RPMI8226 (cell line): ENCODE data around the gene TBL1X.

ENCODE experiments used
- DNase-seq: peaks from one replicate; pipeline ENCODE4 v3.0.0-alpha.2; 2015

TBL1X gene

DNA sequence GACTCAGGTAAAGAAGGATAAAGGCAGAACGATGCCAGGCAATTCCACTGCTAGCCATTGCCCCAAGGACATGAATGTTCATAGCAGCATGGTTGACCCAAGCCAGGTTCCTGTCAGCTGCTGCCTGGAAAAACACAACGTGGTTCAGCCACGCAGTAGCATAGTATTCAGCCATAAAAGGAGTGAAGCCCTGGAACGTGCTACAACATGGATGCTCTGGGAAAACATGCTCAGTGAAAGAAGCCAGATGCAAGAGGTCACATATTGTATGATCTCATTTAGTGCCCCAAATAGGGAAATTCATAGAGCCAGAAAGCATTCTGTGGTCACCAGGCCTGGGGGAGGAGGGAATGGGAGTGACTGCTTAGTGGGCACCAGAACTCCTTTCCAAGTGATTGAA, 170.9 kb downstream of the TBL1X start:
- no peak for DNase-seq

DNA sequence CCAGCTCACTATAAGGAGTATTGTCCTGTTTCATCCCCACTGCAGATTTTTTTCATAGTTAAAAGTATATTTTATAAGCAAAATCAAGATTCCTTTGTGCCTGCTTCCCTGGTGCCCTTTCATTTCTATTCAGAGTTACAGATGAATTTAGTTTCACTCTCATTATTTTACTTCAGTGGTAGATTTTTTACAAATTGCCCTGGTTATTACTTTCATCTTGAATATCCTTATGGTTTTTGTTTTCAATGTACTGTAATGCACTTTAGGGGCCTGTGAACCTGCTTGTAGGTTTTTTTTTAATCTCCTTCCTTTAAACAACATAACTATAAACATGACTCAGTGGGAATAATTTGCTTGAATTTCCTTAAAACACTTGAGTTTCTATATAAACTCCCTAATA, 174.0 kb downstream of the TBL1X start:
- DNase-seq = no peak

DNA sequence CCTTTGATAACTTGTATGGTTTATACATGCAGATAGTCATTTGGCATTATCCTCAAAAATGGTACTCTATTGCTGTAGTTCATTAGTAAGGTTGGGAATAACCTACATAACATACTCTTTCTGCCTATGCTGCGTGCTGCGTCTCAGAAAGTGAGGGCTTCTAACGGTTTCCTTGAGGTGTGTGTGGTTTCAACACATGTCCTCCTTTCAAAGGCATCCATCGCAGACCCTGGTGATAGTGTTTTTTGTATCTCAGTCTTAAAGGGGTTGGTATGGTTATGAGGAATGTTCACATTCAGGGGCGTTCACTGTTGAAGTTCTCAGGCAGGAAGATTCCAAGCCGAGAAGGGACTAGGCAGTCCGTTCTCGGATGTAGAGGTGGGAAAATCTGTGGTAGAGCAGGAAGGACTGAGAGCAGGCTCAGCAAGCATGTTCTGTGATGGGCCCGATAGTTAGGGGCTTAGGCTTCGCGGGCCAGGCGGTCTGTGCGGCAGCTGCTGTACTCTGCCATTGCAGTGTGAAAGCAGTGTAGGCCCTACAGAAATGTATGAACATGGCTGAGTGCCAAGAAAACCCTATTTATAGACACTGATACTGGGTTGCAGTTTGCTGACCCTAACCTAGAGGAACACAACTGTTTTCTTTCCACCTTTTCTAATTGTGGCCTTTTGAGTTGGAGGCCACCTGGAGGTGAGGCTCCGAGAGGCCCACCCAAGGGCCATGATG, 177.6 kb downstream of the TBL1X start:
- DNase-seq = peak; percentile 18

DNA sequence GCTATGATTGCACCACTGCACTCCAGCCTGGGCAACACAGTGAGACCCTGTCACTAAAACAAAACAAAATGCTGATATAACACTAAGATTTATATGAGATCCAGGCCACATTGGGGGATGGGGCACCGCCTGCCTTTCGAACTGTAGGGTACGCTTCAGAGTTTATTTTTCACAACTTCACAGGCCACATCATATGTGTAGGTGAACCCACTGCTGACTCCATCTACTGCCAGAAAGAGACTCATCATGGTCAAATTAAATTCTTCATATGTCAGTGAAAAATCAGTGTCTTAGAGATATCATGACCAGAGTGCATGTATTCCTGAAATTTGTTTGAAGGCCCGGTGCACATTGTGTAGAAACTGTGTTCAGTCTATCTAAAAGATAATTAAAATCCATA, 178.9 kb downstream of the TBL1X start:
- no peak for DNase-seq

DNA sequence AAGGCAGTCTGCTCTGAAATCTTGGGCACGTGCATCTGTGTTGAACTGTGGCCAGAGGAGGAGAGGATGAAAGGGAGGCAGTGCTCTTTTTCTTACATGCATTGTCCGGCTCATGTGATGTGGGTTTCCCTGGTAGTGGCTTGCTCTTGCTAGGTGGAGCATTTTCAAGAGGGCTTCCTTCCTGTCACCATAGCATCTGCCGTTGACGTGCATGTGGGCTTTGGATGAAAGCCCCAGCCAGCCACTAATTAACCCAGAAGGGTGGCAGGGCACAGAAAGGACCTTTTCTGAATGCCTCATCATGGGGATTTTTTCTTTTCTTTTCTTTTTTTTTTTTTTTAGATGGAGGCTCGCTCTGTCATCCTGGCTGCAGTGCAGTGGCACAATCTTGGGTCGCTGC, 179.5 kb downstream of the TBL1X start:
- no peak for DNase-seq

DNA sequence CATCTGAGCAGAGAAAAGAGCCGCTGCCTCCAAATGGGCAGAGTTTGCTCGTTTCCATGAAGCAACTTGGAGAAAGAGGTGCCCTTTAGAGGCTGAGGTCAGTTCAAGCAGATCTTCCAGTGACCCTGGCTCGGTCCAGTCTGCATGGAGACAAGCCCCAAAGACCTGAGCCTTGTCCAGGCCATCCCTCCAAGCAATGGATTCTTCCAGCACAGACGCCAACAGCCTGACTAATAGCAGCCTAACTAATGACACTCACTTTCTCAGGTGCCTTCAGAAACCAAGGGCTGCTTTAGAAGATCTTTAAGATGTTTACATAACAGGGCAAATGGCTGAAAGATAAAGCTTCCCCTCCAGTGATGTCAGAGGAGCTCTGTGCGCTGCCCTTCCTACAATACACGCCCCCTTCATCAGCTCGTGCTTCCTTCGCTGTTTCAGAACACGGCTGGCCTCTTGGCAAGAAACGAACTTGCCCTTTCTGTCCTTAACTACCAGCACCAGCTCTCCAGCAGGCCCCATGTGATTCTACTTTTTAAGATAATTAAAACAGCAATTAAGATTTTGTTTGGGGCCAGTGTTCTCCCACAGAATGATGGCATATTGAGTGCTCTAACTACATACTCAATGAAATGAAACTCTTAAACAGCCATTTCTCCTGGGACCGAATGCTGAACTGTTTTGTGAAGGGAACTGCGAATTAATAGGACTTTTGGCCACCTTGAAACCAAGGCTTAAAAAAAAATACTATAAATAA, 181.8 kb downstream of the TBL1X start:
- no peak for DNase-seq

- no peak for DNase-seq
Observed at GRCh38 chrX:9647431-9647830, 182.6 kb downstream of the TBL1X start.

GRCh38 chrX:9650091-9650490, 185.2 kb downstream of the TBL1X start:
- DNase-seq = no peak

GRCh38 chrX:9651737-9652136, 186.9 kb downstream of the TBL1X start:
- DNase-seq = no peak

DNA sequence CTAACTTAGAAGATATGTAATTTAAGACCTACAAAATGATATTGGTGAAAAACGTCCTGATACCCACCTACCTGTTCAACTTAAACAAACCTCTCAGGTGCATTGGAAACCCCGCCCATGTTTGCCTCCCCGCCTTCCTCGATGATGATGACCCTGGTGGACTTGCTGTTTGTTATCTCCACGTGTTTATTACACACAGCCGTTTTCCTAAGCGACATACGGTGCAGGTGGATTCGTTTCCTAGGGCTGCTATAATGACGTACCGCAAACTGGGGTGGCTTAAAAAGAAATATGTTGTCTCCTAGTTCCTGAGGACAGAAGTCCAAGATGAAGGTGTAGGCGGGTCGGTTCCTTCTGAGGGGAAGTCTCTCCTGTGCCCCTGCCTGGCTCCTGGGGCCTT, 190.1 kb downstream of the TBL1X start:
- no peak for DNase-seq

- DNase-seq = no peak
Observed at GRCh38 chrX:9656277-9656676, 191.4 kb downstream of the TBL1X start.

DNA sequence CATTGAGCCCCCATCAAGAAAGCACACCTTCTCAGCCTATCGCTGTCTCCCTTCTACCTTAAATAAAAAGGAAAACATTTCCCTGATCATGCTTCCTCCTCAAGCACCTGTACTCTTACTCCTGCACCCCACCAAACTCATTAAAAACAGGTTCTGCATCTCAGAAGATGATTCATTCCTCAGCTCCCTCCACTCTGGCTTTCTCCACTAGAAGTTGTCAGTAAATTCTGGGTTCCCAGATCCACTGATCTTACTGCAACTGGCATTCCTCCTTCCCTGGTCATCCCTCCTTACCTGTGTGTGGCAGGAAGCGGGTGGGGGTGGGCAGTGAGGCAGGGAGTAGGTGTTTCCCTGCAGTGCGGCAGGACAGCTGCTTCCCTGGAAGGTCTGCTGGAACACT, 192.0 kb downstream of the TBL1X start:
- no peak for DNase-seq

GRCh38 chrX:9657590-9658256, 192.9 kb downstream of the TBL1X start:
- no peak for DNase-seq

DNA sequence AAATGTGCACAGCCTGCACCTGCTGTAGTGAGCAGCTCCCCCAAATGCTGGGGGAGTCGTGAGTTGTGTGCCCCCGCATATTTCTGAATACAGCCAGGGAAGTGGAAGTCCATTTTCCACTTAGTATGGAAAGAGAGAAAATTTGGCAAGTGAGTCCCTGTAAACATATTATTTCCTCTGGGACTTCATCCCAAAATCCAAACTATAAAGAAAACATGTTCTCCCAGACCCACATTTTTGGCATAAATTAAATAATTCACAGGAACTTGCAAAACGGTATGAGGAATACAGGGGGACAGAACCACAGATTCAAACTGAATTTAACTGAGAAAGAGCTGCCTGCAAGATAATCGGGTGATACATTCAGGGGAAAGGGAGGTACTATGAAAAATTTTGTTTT, 193.6 kb downstream of the TBL1X start:
- no peak for DNase-seq

DNA sequence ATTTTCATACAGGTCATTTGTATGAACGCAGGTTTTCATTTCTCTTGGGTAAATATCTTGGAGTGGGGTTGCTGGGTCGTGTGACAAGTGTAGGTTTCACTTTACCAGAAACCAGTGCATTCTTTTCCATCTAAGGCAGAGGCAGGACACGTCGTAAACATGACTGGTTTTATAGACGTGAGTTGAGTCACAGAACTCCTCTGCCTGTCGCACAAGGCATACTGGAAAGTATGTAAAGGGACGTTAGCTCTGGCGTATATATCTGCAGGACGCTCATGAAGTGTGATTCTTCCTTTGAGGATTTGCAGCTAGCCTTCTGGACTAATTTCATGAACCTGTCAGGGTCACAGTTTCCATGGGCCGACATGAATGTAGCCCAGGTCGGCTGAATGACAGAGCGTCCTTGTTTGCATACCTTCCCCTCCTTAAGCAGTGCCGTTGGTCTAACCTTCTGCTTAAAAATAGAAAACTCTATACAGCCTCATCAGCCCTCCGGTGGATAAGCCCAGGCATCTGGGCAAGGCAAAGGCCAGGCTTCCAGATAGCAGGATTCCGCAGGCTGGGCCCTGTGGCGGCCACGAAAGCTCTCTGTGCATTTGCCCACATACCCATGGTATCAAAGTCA, 194.8 kb downstream of the TBL1X start:
- no peak for DNase-seq

GRCh38 chrX:9662148-9662547, 197.3 kb downstream of the TBL1X start:
- no peak for DNase-seq

- DNase-seq = no peak
Observed at GRCh38 chrX:9663216-9663615, 198.4 kb downstream of the TBL1X start.

GRCh38 chrX:9664224-9664623, 199.4 kb downstream of the TBL1X start:
- no peak for DNase-seq

DNA sequence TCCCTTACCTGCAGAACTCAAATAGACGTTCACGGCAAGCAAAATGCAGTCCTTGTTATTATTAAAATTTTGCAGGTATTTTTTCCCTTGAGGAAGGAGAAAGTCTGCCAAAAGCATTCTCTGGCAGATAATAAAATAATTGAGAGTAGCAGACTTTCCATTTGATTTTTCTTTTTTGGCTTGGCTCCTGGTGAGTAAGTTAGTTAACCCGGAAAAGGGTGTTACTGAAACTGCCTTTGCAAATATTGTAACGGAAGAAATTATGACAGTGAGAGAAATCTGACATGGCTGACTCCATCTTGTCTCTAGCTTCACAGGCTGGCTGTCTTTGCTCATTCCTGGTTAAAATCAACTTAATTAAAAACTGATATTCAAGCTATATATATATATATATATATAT, 200.3 kb downstream of the TBL1X start:
- no peak for DNase-seq

DNA sequence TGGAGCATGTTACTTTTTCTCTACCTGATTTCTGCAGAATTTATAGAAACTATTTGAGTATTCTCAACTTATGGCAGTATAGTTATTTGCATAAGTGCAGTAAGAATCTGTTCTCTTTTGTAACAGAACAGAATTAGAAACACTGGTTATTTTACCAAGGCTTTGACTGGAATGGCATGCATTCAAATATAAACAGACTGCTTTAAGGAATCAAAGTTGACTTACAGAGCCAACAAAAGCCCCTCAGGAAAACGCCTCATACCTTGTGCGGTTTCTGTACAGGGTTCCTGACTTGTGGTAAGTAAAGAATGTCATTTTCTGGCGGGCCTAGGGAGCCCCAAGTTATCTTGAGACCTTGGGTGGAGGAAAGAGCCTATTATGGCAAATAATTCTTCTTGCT, 203.7 kb downstream of the TBL1X start:
- no peak for DNase-seq

- no peak for DNase-seq
Observed at GRCh38 chrX:9670136-9670814, 205.4 kb downstream of the TBL1X start.

DNA sequence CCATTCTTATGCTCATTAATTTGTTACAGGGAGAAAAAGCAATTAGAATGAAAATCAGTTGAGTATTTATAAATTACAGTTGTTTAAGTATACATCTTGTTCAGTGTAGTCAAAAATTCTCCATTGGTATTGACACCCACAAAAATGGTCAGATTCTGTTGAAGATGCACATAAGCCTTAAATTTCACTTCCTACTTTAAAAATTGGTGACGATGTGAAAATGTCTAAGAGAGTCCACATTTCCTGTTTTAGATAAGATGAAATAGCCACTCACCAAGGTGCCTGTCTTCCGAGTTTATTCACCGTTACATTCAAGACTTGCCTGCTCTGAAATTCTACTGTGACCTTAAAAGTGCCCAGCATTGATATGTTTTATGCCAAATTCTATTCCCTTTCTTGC, 207.1 kb downstream of the TBL1X start:
- peak; percentile 42 for DNase-seq

DNA sequence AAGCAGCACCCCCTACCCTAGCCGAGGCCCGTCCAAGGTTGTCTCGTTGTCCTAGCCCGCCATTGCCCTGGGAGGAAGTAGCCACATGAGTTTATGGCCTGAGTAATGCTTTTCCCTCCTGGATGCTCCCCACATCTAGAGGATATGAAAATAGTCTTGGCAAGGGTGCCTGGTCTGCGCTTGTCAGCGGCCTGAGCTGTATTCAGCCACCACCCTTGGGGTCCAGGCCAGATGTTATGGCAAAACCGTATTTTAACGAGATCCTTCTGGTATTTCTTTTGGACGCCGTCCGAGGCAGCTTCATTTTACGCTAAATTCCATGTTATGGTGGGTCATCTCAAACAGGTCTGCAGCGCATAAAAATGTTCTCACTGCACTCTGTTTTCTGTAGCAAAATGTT, 211.4 kb downstream of the TBL1X start:
- no peak for DNase-seq
